Esophagus squamous epithelium (tissue), 4 donors: ENCODE results near the gene TP63.

Experiments used
- POLR2A ChIP-seq, 4 donors: fragments of 450-650 bp; IDR thresholded peaks; one replicate each; pipeline ENCODE4 v1.6.1; 2017; ENCODE audit warnings: antibody characterized with exemption in 4 of 4, mild to moderate bottlenecking in 4 of 4, moderate library complexity in 3 of 4
- TF ChIP-seq, protein P1 (sequence below), 6 experiments: fragments of 450-650 bp in 4 of 6; fragments of 200-600 bp in 2 of 6; sonication (generic) in 2 of 6; IDR thresholded peaks; one replicate each; pipeline ENCODE4 v1.5.1; 2016 to 2019; ENCODE audit warnings: antibody characterized with exemption in 6 of 6, mild to moderate bottlenecking in 4 of 6, moderate library complexity in 4 of 6

DNA sequence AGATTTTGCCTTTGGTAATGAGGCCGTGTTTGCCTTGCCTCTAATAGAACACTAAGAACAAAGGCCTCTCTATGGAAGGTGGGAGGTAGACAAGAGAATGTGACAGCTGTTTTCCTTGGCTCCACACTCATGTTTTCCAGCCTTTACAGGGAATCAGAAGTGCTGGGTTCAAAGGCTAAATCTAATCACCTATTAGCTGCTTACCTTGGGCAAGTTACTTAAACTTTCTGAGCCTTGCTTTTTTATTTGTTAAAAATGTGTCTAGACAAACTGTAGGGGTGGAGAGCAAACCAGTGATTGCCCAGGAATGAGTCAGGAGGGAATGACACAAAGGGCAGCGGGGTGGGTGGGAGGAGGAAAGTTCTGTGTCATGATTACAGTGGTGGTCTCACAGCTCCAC is 310.5 kb downstream of the TP63 start:
- TF ChIP-seq, protein P1, sequence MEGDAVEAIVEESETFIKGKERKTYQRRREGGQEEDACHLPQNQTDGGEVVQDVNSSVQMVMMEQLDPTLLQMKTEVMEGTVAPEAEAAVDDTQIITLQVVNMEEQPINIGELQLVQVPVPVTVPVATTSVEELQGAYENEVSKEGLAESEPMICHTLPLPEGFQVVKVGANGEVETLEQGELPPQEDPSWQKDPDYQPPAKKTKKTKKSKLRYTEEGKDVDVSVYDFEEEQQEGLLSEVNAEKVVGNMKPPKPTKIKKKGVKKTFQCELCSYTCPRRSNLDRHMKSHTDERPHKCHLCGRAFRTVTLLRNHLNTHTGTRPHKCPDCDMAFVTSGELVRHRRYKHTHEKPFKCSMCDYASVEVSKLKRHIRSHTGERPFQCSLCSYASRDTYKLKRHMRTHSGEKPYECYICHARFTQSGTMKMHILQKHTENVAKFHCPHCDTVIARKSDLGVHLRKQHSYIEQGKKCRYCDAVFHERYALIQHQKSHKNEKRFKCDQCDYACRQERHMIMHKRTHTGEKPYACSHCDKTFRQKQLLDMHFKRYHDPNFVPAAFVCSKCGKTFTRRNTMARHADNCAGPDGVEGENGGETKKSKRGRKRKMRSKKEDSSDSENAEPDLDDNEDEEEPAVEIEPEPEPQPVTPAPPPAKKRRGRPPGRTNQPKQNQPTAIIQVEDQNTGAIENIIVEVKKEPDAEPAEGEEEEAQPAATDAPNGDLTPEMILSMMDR (IDR thresholded peaks at IDR 0.05), result no peak
- TF ChIP-seq POLR2A (IDR thresholded peaks at IDR 0.05), result no peak
